ENCODE measurements around the gene EFS.

Gene EFS

GRCh38 chr14:23366426-23366921, 1.5 kb upstream of the EFS start:
- no peak for TF ChIP-seq REST (IDR thresholded peaks at IDR 0.05; ENCODE audit: insufficient read depth in 1 of 2, low read depth in 2 of 2, low read length in 2 of 2)
- TF ChIP-seq TAF1 (IDR thresholded peaks at IDR 0.05; ENCODE audit: borderline replicate concordance, insufficient read depth, low read length): no peak
- TF ChIP-seq SIN3A (IDR thresholded peaks at IDR 0.05; ENCODE audit: borderline replicate concordance, insufficient read depth, low read length): no peak
- TF ChIP-seq FOXP2 (optimal IDR thresholded peaks at IDR 0.05; ENCODE audit: borderline replicate concordance, extremely low read depth, extremely low read length, insufficient read depth): no peak
- no peak for TF ChIP-seq POLR2AphosphoS5 (IDR thresholded peaks at IDR 0.05; ENCODE audit: low read depth, low read length)

GRCh38 chr14:23365732-23366425, 907 bp upstream of the EFS start:
- TF ChIP-seq SIN3A (IDR thresholded peaks at IDR 0.05; ENCODE audit: borderline replicate concordance, insufficient read depth, low read length) (no peak), TAF1 (IDR thresholded peaks at IDR 0.05; ENCODE audit: borderline replicate concordance, insufficient read depth, low read length) (no peak), REST (IDR thresholded peaks at IDR 0.05; ENCODE audit: insufficient read depth in 1 of 2, low read depth in 2 of 2, low read length in 2 of 2) (no peak), POLR2AphosphoS5 (IDR thresholded peaks at IDR 0.05; ENCODE audit: low read depth, low read length) (no peak), FOXP2 (optimal IDR thresholded peaks at IDR 0.05; ENCODE audit: borderline replicate concordance, extremely low read depth, extremely low read length, insufficient read depth) (no peak)

GRCh38 chr14:23364164-23365035, 572 bp downstream of the EFS start:
- no peak for TF ChIP-seq TAF1 (IDR thresholded peaks at IDR 0.05; ENCODE audit: borderline replicate concordance, insufficient read depth, low read length)
- TF ChIP-seq POLR2AphosphoS5 (IDR thresholded peaks at IDR 0.05; ENCODE audit: low read depth, low read length): no peak
- no peak for TF ChIP-seq REST (IDR thresholded peaks at IDR 0.05; ENCODE audit: insufficient read depth in 1 of 2, low read depth in 2 of 2, low read length in 2 of 2)
- TF ChIP-seq FOXP2 (optimal IDR thresholded peaks at IDR 0.05; ENCODE audit: borderline replicate concordance, extremely low read depth, extremely low read length, insufficient read depth): no peak
- TF ChIP-seq SIN3A (IDR thresholded peaks at IDR 0.05; ENCODE audit: borderline replicate concordance, insufficient read depth, low read length): no peak

- TF ChIP-seq REST (IDR thresholded peaks at IDR 0.05; ENCODE audit: insufficient read depth in 1 of 2, low read depth in 2 of 2, low read length in 2 of 2) (no peak), SIN3A (IDR thresholded peaks at IDR 0.05; ENCODE audit: borderline replicate concordance, insufficient read depth, low read length) (no peak), FOXP2 (optimal IDR thresholded peaks at IDR 0.05; ENCODE audit: borderline replicate concordance, extremely low read depth, extremely low read length, insufficient read depth) (no peak), TAF1 (IDR thresholded peaks at IDR 0.05; ENCODE audit: borderline replicate concordance, insufficient read depth, low read length) (no peak), POLR2AphosphoS5 (IDR thresholded peaks at IDR 0.05; ENCODE audit: low read depth, low read length) (no peak)
These were observed 2.8 kb downstream of the EFS start for GRCh38 chr14:23362200-23362599.
